ENCODE data around the gene GRN.

The GRN gene

GRCh38 chr17:44344939-44345453 lies at the start of gene GRN:
GRN (plus strand) TSS chr17:44345302; CDS start chr17:44349165, 3,863 bp downstream.
- peak; percentile 83 for DNase-seq

- no peak for DNase-seq
Observed at GRCh38 chr17:44297975-44298374, 47.1 kb upstream of the GRN start.

DNA sequence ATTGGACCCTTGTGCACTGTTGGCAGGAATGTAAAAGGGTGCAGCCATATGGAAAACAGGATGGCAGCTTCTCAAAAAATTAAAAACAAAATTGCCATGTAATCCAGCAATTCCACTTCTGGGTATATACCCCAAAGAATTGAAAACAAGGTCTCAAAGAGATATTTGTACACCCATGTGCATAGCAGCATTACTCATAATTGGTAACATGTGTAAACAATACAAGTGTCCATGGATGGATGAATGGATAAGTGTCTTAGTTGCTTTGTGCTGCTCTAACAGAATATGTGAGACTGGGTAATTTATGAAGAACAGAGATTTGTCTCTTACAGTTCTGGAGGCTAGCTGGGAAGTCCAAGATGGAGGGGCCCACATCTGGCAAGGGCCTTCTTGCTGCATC lies 40.5 kb upstream of the GRN start:
- no peak for DNase-seq

- DNase-seq, result no peak
Observed at GRCh38 chr17:44307387-44308186, 37.5 kb upstream of the GRN start.

DNA sequence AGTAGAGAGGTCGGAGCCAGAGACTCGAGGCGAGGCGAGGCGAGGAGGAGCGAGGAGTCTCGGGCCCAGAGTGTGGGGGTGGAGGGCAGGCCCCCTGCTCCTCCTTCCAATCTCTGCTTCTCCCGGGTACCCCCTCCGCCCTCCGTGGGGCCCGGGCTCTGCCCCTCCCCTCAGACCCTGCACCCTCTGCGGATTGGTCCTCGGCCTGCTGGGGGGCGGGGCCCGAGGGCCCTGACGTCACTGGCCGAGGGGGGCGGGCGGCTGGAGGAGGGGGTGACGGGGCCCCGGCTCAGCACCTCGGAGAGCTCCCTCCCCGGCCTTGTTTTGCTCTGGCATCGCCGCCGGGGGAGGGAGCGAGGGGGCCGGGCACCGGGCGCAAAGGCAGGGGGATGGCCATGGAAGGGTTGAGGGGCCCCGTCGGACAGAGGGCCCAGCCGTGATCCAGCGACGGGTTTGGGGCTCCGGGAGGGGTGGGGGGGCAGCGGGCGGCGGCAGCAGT lies 36.7 kb upstream of the GRN start, which contains the start of gene RUNDC3A:
RUNDC3A (plus strand) TSS at position 282 of the 499 bp plus-strand sequence. CDS start 232 bp downstream, outside the sequence.
- DNase-seq, result peak; percentile 81

- DNase-seq, result no peak
Observed at GRCh38 chr17:44308865-44309264, 36.2 kb upstream of the GRN start.

DNA sequence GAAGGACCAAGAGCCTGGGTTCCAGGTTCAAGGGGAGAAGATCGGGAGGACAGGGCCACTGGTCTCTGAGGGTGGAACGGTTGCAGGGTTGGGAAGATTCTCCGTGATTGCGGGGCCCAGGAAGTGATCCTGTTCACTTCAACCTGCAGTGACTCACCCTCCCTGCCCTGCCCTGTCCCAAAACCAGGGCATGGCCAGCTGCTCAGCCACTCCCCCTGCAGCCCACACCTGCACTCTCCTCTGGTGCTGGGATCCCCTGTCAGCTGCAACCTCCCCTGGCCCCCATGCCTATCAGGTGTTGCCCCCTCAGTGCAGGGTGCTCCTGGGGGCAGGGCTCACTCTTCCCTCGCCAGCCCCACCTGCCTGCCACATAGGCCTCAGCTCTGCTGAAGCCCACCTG lies 35.6 kb upstream of the GRN start:
- no peak for DNase-seq

- no peak for DNase-seq
Observed at GRCh38 chr17:44310188-44310587, 34.9 kb upstream of the GRN start.

- no peak for DNase-seq
Observed at GRCh38 chr17:44310609-44311376, 34.3 kb upstream of the GRN start.

DNA sequence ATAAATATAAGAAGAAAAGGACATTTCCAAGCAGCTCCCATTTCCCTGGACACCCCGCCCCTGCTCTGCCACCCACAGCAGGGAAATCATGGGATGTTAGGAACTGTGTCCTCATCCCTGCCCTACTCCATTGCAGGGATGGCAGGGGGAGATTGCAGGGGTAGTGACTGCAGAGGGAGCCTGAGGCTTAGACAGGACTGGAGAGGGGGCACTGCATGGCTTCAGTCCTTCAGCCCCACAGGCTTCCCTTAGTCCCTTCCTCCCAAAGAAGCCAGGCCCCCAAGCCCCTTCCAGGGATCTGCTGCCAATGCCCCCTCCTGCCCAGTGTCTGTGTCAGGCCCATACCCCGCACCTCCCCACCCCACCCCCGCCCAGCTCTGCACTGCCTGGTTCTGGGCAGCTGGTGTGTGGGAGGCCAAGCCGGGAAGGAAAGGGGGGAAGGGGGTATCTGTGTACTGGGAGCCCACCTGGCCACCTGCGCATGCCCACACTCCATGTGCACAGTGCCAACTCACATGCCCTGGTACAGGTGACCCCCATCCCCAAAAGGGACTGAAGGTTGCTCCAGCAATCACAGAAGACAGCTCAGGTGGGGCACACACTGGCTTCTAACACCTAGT lies 33.4 kb upstream of the GRN start:
- DNase-seq, result no peak

GRCh38 chr17:44312396-44313104 lies 32.6 kb upstream of the GRN start:
- no peak for DNase-seq

DNA sequence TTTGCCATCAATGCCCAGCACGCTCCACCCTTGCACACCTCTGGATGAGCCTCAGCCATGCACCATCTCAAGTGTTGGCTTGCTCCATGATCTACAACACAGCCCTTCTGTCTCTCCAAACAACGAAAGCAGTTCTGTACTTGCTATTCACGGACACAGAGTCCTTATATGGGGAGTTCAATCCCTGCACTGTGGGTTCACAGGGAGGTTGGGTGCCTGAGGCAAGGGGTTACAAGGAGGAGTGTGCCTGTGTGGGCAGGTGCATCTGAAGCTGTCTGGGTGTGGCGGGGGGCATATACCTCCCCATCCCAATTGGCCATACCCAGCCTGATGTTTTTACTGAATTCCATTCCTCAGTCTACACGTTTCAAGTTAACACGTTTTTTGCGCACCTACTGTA lies 31.1 kb upstream of the GRN start:
- DNase-seq, result no peak

- no peak for DNase-seq
Observed at GRCh38 chr17:44314524-44314868, 30.6 kb upstream of the GRN start.

DNA sequence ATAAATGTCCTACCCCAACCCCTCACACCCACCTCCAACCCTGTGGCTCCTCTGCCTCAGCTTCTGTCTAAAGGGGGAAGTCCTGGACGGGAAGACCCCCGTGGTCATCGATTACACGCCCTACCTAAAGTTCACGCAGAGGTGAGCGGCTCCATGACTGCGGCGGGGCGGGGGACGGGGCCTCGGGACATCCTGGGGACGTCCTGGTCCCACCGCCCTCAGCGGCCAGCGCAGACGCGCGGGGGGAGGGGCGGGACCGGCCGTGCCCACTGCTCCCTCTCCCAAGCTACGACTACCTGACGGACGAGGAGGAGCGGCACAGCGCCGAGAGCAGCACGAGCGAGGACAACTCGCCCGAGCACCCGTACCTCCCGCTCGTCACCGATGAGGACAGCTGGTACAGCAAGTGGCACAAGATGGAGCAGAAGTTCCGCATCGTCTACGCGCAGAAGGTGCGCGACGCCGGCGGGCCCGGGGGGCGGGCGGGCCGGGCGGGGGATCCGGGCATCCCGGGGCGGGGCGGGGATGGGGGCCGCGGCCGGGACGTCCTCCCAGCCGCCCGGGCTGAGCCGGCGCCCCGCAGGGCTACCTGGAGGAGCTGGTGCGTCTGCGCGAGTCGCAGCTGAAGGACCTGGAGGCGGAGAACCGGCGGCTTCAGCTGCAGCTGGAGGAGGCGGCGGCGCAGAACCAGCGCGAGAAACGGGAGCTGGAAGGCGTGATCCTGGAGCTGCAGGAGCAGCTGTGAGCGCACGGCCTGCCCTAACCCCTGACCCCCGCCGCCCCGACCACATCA lies 30.0 kb upstream of the GRN start:
- DNase-seq, result peak; percentile 46

GRCh38 chr17:44315760-44316731 lies 29.1 kb upstream of the GRN start:
- DNase-seq, result no peak

- no peak for DNase-seq
Observed at GRCh38 chr17:44317545-44317944, 27.6 kb upstream of the GRN start.

GRCh38 chr17:44318077-44318892 lies 26.8 kb upstream of the GRN start:
- DNase-seq, result no peak

- no peak for DNase-seq
Observed at GRCh38 chr17:44320066-44320465, 25.0 kb upstream of the GRN start.

- no peak for DNase-seq
Observed at GRCh38 chr17:44321246-44322120, 23.6 kb upstream of the GRN start.
